Vagina (tissue), 2 donors: Measurements from ENCODE around the gene MEGF8. TPM values are rescaled to one million over a fixed set of nuclear protein-coding genes. Genes with fewer than 3 reads are reported as not detected.

Experiments used
- DNase-seq, 2 donors: peaks; one replicate each; pipeline ENCODE4 v3.0.0-alpha.2; 2017; ENCODE audit errors: extremely low spot score in 2 of 2
- H3K27ac ChIP-seq: fragments of 200-600 bp; sonication (generic); one replicate; pipeline ENCODE4 v1.5.1; 2019
- H3K27me3 ChIP-seq: fragments of 200-600 bp; sonication (generic); one replicate; pipeline ENCODE4 v1.5.1; 2019
- H3K36me3 ChIP-seq, 2 donors: fragments of 200-600 bp; sonication (generic); one replicate each; pipeline ENCODE4 v1.5.1; 2017 to 2019
- H3K4me1 ChIP-seq: fragments of 200-600 bp; sonication (generic); one replicate; pipeline ENCODE4 v1.5.1; 2019
- H3K4me3 ChIP-seq, 2 donors: fragments of 200-600 bp; sonication (generic); 1 replicate in 1 of 2; 2 replicates in 1 of 2; pipeline ENCODE4 v1.5.1; 2016 to 2019
- H3K9me3 ChIP-seq: fragments of 200-600 bp; sonication (generic); one replicate; pipeline ENCODE4 v1.5.1; 2019
- CTCF ChIP-seq, 3 experiments: fragments of 450-650 bp in 2 of 3; fragments of 200-600 bp in 1 of 3; sonication (generic) in 1 of 3; IDR thresholded peaks; one replicate each; pipeline ENCODE4 v1.5.1; 2017 to 2019; ENCODE audit warnings: antibody characterized with exemption in 3 of 3, mild to moderate bottlenecking in 2 of 3, moderate library complexity in 2 of 3
- POLR2A ChIP-seq, 2 donors: fragments of 450-650 bp; IDR thresholded peaks; one replicate each; pipeline ENCODE4 v1.6.1; 2017; ENCODE audit warnings: antibody characterized with exemption in 2 of 2, mild to moderate bottlenecking in 2 of 2, moderate library complexity in 2 of 2
- POLR2AphosphoS5 ChIP-seq, 2 donors: sonication (generic); formaldehyde crosslinking; IDR thresholded peaks; one replicate each; pipeline ENCODE4 v1.9.0; 2017; ENCODE audit warnings: antibody characterized with exemption in 2 of 2, mild to moderate bottlenecking in 2 of 2, low read depth in 1 of 2; ENCODE audit not compliant: insufficient read depth in 1 of 2
- intact Hi-C: fragments of 100-400 bp; cut with DNase I; formaldehyde crosslinking; loops from one replicate; pipeline ENCODE4 v1.15.1; 2023
- total RNA-seq: library from RNA; depleted of rRNA; stranded (reverse); fragments of >200 nt; gene quantifications from one replicate; pipeline ENCODE4 v1.2.3, GENCODE V29; 2016

The MEGF8 gene
- total RNA-seq, 1 donor from 2014 or later = 13.5 TPM

GRCh38 chr19:42278452-42279154, 46.8 kb upstream of the MEGF8 start:
- intact Hi-C loops = no loop called here
- TF ChIP-seq CTCF (IDR thresholded peaks at IDR 0.05) (no peak), POLR2AphosphoS5 (IDR thresholded peaks at IDR 0.05; ENCODE audit: insufficient read depth in 1 of 2, low read depth in 1 of 2) (no peak), POLR2A (IDR thresholded peaks at IDR 0.05) (no peak)
- Histone ChIP-seq H3K4me1 (peaks cover 90% of the 10 kb centered on the region), H3K9me3 (no peaks in the 10 kb centered on the region), H3K27me3 (no peaks in the 10 kb centered on the region), H3K4me3 (no peak overlapping the region), H3K36me3 (peaks cover 0 to 18% of the 10 kb centered on the region in 2 donors), H3K27ac (peak overlapping the region; percentile 100)
- DNase-seq = no peak

GRCh38 chr19:42279155-42279901, 46.1 kb upstream of the MEGF8 start:
- Histone ChIP-seq H3K4me3 (peak overlapping the region; percentile 68 to 75), H3K27ac (peak overlapping the region; percentile 100), H3K9me3 (no peaks in the 10 kb centered on the region), H3K4me1 (peaks cover 83% of the 10 kb centered on the region), H3K36me3 (peaks cover 0 to 11% of the 10 kb centered on the region in 2 donors), H3K27me3 (no peaks in the 10 kb centered on the region)
- intact Hi-C loops = no loop called here
- TF ChIP-seq CTCF (IDR thresholded peaks at IDR 0.05) (no peak), POLR2AphosphoS5 (IDR thresholded peaks at IDR 0.05; ENCODE audit: insufficient read depth in 1 of 2, low read depth in 1 of 2) (no peak), POLR2A (IDR thresholded peaks at IDR 0.05) (no peak)
- DNase-seq = no peak

GRCh38 chr19:42279902-42280814, 45.3 kb upstream of the MEGF8 start:
- Histone ChIP-seq H3K9me3 (no peaks in the 10 kb centered on the region), H3K36me3 (peaks cover 0 to 3% of the 10 kb centered on the region in 2 donors), H3K4me3 (peak overlapping the region; percentile 68 to 75), H3K4me1 (peaks cover 82% of the 10 kb centered on the region), H3K27ac (peak overlapping the region; percentile 100), H3K27me3 (no peaks in the 10 kb centered on the region)
- intact Hi-C loops = loop anchor here (2.0 kb wide), 1 partner anchor 25 kb away; the partner anchor contains the start of gene ERF
- peak; percentile 65 to 97 (median 85) for TF ChIP-seq CTCF (IDR thresholded peaks at IDR 0.05)
- TF ChIP-seq POLR2AphosphoS5 (IDR thresholded peaks at IDR 0.05; ENCODE audit: insufficient read depth in 1 of 2, low read depth in 1 of 2) = peak in 1 of 2 donors; percentile 84
- TF ChIP-seq POLR2A (IDR thresholded peaks at IDR 0.05) = peak in 1 of 2 donors; percentile 39
- no peak for DNase-seq

- peak overlapping the region; percentile 68 to 75 for H3K4me3 ChIP-seq
Measured at GRCh38 chr19:42280815-42281145, 44.7 kb upstream of the MEGF8 start.

More at GRCh38 chr19:42280815-42281145, 44.7 kb upstream of the MEGF8 start:
- H3K4me1 ChIP-seq = peaks cover 83% of the 10 kb centered on the region
- H3K9me3 ChIP-seq = no peaks in the 10 kb centered on the region
- DNase-seq = no peak
- TF ChIP-seq POLR2A (IDR thresholded peaks at IDR 0.05) (no peak), POLR2AphosphoS5 (IDR thresholded peaks at IDR 0.05; ENCODE audit: insufficient read depth in 1 of 2, low read depth in 1 of 2) (no peak), CTCF (IDR thresholded peaks at IDR 0.05) (no peak)
- H3K36me3 ChIP-seq = no peaks in the 10 kb centered on the region
- H3K27me3 ChIP-seq = no peaks in the 10 kb centered on the region
- intact Hi-C loops = loop anchor here (2.0 kb wide), 1 partner anchor 26 kb away; the partner anchor contains the start of gene ERF
- H3K27ac ChIP-seq = peak overlapping the region; percentile 100
